HG02798 (cell line): ENCODE data around the gene KLHL12.
"Not testable (repeated sequence)": the region's sequence is repeated elsewhere in the genome, so short reads cannot be mapped to it uniquely, and the experiment has no call there.

ENCODE experiments used
- ATAC-seq: cut with Tn5 transposase; IDR thresholded peaks from one replicate; pipeline ENCODE4 v1.9.1; 2021; ENCODE audit warnings: mild to moderate bottlenecking; ENCODE audit not compliant: unreplicated experiment, poor library complexity

Gene KLHL12

DNA sequence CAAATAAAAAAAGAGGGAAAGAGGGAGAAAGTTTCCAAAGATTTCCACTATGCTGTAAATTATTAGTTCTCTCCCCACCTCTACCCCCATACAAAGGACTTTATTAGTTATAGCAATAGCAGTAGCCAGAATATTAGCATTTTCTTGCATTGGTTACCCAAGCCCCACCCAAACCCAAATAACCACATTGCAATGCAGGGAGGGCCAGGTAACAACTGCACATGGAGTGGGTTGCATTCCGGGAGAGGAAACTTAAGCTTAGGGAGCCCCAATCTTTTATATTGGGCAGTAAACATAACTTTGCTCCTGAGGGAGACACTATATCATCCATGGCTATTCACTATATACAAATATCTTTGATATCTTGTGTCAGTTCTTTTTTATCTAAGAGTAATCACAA is 25.1 kb upstream of the KLHL12 start:
- ATAC-seq, result no peak

DNA sequence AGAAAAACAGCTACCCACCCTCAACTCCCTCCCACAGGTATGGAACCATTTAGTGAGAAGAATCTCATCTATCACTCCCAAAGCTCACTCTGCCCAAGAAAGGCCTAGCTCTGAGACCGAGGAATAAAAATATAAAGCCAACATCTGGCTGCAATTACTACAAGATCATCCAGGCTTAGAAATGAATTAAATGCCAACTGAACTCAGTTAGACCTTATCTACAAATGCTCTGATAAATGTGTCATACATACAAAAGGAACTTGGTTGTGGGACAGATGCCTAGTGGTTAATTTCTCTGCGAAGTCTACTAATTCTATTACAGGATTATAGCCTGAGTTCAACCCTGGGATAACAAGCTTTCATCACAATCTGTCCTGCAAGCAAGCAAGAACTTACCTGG is 24.4 kb upstream of the KLHL12 start:
- no peak for ATAC-seq

DNA sequence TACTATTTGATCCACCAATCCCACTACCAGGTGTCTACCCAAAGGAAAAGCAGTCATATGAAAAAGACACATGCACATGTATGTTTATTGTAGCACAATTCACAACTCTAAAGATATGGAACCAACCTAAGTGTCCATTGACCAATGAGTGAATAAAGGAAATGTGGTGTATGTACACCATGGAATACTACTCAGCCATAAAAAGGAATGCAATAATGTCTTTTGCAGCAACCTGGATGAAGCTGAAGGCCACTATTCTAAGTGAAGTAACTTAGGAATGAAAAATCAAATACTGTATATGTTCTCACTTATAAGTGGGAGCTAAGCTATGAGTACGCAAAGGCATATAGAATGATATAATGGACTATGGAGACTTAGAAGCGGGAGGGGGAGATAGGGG is 18.4 kb upstream of the KLHL12 start:
- no peak for ATAC-seq

DNA sequence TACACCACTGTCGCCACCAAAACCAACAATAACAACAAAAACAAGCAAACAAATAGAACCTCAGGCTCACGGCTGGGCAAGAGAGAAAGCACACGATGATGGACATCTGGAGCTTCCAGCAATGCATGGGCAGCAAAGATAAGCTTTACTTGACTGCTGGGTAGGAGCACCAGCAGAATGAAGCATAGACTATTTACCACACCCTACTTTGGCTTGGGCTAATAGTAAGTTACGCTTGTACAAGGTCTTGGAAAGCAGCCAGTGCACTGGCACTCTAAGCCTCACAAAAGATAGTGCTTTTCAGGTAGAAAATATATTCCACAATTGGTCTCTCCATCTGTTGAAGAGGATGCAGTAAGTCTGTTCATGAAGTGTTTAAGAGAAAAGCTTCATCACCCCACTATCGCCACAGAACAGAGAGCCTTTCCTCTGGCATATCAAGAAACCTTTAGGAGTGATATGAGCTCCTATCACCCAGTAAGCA is 17.4 kb upstream of the KLHL12 start:
- no peak for ATAC-seq

DNA sequence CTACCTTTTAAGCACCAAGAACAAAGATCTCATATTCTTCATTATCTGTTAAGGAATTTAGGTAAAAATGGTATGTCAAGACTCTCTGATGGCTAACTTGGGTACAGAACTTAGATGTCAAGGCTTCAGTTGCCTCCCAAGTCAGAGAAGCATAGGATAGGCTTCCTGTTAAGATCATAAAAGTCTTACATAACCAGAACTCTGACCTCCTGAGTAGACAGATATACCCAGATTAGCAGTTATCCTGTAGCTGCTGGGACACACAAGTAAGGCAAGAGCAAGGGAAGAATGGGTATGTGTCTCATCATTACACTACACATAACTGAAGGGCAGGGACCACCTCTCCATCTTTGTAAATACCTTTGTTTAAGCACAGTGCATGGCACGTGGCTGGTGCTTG is 15.4 kb upstream of the KLHL12 start:
- ATAC-seq, result no peak

DNA sequence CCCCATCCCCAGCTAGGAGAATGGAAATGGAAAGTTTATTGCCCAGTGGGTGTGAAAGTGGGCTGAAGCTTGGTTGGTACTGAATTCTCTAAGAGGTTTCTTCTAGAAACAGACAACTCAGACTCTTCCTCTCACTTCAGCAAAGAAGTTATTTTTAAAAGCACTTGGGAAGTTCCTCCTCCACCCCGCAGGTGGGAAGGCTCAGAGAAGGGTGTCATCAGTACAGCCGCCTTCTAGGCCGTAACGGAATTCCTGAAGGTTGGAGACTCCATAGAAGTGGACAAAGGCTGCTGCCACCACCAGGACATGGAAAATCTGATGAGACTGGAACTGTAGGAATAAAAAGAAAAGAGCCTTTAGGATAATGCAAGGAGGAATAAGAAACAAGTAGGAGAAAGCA is 14.3 kb upstream of the KLHL12 start:
- ATAC-seq, result no peak

DNA sequence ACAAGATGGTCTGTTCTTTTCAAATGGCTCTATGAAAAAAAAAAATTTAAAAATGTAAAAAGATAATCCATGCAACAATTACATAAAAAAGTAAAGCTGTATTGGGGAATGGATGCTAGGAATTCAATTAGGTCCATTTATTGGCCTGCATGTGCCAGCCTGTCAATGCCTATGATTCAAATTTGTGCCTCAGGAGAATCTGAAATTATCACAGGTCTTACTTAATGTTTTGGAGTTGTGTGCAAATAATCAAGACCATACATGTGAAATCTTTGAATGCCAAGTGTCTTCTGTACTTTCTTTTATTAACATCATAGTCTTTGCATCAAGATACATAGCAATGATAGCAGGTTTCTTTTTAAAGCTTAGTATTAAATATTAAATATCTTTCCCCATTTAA is 13.5 kb upstream of the KLHL12 start:
- ATAC-seq, result no peak

DNA sequence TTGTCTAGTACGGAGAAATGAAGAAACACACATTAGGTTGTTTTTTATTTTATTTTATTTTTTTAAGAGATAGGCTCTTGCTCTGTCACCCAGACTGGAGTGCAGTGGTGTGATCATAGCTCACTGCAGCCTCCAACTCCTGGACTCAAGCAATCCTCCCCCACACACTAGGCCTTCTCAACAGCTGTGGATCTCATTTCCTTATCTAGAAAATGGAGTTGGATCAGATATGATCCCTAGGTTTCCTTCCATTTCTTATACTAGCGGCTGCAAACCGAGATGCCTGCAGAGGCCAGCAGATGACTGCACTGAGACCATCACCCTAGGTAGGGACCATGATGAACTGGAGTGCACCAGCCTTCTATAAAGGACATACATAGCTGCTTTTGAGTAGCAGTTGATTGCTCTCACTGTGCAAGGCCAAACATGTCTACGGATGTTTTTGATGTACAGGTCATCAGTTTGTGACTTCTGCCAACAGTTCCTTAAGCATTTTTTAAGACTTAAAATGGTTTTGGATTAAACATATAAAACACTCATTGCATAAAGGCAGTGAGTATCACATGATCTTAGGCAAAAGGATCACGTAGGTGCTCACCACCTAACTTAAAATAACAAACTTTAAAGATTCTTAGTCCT is 11.4 kb upstream of the KLHL12 start:
- no peak for ATAC-seq

DNA sequence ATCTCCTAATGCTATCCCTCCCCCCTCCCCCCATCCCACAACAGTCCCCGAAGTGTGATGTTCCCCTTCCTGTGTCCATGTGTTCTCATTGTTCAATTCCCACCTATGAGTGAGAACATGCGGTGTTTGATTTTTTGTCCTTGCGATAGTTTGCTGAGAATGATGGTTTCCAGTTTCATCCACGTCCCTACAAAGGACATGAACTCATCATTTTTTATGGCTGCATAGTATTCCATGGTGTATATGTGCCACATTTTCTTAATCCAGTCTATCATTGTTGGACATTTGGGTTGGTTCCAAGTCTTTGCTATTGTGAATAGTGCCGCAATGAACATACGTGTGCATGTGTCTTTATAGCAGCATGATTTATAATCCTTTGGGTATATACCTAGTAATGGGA is 9.4 kb upstream of the KLHL12 start:
- not testable (repeated sequence) for ATAC-seq

DNA sequence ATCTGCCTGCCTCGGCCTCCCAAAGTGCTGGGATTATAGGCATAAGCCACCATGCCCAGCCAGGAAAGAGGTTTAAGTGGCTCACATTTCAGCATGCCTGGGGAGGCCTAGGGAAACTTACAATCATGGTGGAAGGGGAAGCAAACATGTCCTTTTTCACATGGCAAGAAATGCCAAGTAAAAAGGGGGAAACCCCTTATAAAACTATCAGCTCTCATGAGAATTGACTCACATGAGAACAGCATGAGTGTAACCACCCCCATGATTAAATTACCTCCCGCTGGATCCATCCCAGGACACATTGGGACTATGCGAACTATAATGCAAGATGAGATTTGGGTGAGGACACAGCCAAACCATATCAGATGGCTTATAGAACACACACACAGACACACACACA is 8.8 kb upstream of the KLHL12 start:
- no peak for ATAC-seq

DNA sequence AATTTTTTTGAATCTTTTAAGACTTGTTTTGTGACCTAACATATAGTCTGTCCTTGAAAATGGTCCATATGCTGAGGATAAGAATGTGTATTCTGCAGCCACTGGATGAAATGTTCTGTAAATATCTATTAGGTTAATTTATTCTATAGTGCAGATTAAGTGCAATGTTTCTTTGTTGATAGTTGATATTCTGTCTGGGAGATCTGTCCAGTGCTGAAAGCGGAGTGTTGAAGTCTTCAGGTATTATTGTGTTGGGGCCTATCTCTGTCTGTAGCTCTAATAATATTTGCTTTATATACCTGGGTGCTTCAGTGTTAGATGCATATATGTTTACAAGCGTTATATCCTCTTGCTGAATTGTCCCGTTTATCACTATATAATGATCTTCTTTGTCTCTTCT is 7.7 kb upstream of the KLHL12 start:
- ATAC-seq, result no peak

DNA sequence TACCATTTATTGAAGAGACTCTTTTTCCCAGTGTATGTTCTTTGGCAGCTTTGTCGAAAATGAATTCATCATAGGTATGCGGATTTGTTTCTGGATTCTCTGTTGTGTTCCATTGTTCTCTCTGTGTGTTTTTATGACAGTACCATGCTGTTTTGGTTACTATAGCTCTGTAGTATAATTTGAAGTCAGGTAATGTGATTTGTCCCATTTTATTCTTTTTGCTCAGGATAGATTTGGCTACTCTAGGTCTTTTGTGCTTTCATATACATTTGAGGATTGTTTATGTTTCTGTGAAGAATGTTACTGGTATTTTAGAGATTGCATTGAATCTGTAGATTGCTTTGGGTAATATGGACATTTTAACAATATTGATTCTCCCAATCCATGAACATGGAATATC is 5.4 kb upstream of the KLHL12 start:
- no peak for ATAC-seq

DNA sequence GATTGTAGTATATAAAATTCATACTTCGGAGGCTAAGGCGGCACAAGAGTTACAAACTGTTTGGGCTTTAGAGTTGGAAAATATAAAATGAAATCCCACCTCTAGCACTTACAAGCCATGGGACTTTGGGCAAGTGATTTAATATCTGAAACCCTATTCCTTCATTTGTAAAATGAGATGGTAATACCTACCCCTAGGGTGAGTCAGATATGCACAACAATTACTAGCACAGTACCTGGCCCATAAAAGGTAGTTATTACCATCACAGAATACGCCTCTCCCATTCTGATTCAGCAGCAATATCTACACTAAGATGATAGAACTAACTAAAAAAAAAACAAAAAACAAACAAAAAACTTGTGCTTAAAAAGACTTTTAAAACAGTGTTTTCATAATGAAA is 3.5 kb downstream of the KLHL12 start:
- ATAC-seq, result no peak

DNA sequence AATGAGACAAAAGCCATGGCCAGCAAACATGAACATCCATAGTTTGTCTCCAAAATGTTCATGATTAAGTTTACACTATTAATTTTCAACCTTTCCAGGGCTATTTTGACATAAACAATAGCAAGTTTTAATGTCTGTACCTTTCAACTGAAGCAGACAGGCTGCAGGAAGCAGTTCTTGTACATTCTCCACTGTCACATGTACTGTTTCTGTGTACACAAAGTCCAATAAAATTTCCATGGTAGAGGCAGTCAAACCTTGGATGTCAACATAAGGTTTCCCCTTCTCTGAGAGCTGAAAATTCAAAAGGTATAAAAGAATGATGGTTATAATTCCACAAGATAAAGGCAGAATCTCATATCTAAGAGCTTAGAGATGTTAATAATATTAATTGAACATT is 7.4 kb downstream of the KLHL12 start:
- no peak for ATAC-seq

DNA sequence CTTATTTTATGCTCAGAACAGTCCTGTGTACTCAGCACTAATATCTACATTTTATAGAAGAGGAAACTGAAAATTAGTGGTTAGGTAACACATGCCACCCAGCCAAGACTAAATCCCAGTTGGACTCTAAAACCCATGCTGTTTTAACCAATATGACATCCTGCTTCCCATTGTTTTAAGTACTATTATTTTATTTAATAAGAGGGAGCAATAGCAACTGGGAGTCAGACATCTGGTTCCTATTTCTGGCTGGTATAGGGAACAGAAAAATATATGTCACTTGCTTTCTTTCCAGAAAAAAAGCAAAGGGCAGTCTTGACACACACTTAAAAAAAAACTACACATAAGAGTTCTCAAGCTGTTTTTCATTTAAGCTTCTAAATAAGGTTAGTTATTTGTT is 11.9 kb downstream of the KLHL12 start:
- no peak for ATAC-seq

DNA sequence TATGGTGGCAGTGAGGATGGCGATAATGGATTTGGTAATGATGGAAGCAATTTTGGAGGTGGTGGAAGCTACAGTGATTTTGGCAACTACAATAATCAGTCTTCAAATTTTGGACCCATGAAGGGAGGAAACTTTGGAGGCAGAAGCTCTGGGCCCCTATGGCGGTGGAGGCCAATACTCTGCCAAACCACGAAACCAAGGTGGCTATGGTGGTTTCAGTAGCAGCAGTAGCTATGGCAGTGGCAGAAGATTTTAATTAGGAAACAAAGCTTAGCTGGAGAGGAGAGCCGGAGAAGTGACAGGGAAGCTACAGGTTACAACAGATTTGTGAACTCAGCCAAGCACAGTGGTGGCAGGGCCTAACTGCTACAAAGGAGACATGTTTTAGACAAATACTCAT is 14.6 kb downstream of the KLHL12 start:
- ATAC-seq, result not testable (repeated sequence)

DNA sequence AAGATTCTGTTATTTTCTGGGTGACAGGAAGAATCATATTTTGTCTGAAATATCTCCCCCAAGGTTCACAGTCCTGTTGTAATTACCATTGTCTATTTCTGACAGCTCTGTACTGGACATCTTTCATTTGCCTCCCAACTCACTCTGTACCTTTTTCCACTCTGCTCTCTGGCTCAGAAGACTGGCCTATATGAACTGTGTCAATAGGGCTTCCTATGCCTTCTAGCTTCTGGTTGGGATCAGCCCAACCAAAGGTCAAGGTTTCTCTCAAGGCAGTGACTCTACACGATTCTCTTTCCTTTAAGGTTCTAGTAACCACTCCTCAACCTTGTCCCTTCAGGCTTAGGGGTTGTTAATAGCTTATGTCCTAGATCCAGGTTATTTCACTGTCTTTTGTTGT is 17.5 kb downstream of the KLHL12 start:
- no peak for ATAC-seq

DNA sequence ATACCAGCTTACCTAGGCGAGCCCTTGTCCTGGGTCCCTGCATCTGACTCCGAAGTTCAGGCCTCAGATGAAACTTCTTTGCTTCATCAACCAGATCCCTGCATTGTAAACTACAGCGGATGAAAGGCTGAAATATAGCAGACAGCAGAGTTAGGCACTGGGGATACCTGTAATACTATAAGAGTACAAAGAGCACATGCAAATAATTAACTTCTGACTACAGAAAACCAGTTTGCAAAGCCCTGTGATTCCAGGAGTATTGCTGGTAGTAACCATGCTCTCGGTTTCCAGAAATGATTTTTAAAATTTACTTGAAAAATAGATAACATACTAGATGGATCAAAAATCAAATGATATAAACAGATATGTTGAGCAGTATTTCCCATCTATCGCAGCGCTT is 18.0 kb downstream of the KLHL12 start:
- no peak for ATAC-seq

DNA sequence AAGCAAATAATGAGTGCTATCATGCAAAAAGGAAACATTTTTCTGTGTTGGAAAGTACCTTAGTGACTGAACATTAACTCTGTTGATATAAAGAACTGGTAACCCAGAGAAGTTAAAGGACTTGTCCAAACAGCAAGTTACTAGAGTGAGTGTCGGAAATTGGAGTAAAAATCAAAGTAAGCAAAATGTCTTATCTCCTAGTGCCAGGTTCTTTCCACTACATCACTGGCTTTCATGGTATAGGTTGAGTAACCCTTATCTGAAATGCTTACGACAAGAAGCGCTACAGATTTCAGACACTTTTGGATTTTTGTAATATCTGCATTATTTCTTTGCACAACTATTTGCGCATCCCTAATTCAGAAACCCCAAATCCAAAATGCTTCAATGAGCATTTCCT is 21.7 kb downstream of the KLHL12 start:
- no peak for ATAC-seq

DNA sequence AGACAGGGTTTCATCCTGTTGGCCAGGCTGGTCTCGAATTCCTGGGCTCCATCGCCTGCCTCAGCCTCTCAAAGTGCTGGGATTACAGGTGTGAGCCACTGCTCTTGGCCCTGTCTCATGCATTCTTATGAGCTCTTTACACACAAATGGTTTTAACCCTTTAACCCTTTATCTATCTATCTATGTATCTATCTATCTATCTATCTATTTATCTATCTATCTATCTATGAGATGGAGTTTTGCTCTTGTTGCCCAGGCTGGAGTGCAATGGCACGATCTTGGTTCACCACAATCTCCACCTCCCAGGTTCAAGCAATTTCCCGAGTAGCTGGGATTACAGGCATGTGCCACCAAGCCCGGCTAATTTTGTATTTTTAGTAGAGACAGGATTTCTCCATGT is 23.2 kb downstream of the KLHL12 start:
- not testable (repeated sequence) for ATAC-seq

DNA sequence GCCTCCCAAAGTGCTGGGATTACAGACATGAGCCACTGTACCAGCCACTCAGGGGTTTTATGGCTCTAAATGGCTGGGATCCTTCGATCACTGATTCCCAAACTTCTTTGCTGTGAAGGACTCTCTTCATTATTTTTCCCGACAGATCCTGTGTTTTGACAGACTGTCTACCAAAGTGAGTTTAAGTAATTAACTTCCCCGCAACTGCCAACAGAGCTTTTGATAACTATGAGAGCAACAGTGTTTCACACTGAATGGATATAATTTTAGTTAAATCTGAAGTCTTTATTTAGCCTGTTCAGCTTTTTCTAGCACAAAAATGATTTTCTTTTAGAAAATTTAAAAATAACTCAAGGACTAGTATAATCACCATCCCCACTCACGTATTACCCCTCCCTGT is 25.5 kb downstream of the KLHL12 start:
- ATAC-seq, result no peak

DNA sequence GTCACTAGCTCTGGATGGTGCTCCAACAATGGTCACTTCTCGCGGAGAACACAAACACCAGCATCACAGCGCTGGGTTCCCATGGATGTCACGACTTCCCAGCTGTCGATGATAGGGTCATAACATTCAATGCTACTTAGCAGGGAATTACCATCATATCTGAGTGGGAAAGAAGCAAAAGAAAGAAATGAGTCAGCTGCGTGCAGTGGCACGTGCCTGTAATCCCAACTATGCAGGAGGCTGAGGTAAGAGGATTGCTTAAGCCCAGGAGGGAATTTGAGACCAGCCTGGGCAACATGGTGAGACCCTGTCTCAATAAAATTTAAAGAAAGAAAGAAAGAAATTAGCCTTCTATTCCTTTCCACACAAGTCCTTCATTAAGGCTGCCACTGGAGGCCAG is 34.5 kb downstream of the KLHL12 start:
- no peak for ATAC-seq

DNA sequence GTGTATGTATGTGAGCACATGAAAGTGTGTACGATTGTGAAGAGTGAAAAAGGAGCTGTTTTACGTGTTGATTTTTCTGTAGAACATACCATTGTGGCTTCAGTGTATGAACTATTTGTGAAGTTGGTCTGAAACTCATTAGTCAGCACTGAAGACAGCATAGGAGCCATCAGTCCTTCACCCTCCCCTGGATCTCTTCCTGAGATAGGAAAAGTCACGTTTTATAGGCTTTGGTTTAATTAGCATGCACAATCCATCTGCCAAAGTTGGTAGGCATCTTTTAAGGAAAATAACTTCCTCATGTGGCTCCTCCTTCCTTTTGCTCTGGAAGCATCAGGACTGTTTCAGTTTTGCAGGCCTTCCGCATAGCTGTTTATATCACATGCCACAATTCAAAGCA is 36.6 kb downstream of the KLHL12 start:
- ATAC-seq, result no peak
